Measurements from ENCODE around the gene ALDOB.

The ALDOB gene

GRCh38 chr9:101470021-101470420, 34.4 kb upstream of the ALDOB start:
- ChIA-PET POLR2A (no interaction called here), CTCF (interaction anchor here (1.0 kb wide), 1 partner anchor 21 kb away, joined by 3 read pairs; no protein-coding TSS in a partner anchor)
- TF ChIP-seq ELF4 (IDR thresholded peaks at IDR 0.05) (no peak), TARDBP (IDR thresholded peaks at IDR 0.05) (no peak), CTBP1 (IDR thresholded peaks at IDR 0.05; ENCODE audit: borderline replicate concordance) (no peak), LEF1 (IDR thresholded peaks at IDR 0.05; ENCODE audit: borderline replicate concordance) (no peak), NFRKB (IDR thresholded peaks at IDR 0.05) (no peak), SUZ12 (IDR thresholded peaks at IDR 0.05) (no peak), BHLHE40 (IDR thresholded peaks at IDR 0.05; ENCODE audit: borderline replicate concordance) (no peak), SP1 (IDR thresholded peaks at IDR 0.05) (no peak), FOXM1 (IDR thresholded peaks at IDR 0.05; ENCODE audit: borderline replicate concordance) (no peak), ARNT (IDR thresholded peaks at IDR 0.05) (no peak), ZNF384 (IDR thresholded peaks at IDR 0.05) (no peak), HDGF (IDR thresholded peaks at IDR 0.05; ENCODE audit: borderline replicate concordance) (no peak), L3MBTL2 (conservative IDR thresholded peaks at IDR 0.05) (no peak), PKNOX1 (IDR thresholded peaks at IDR 0.05) (no peak)

GRCh38 chr9:101469026-101469425, 33.5 kb upstream of the ALDOB start:
- POLR2A ChIA-PET = no interaction called here
- DNase-seq (ENCODE audit: extremely low spot score) = no peak
- CTCF ChIA-PET = interaction anchor here (3.0 kb wide), 1 partner anchor 17 kb away, joined by 11 read pairs; a partner anchor contains a TSS
- TF ChIP-seq PKNOX1 (IDR thresholded peaks at IDR 0.05) (no peak), L3MBTL2 (conservative IDR thresholded peaks at IDR 0.05) (no peak), FOXM1 (IDR thresholded peaks at IDR 0.05; ENCODE audit: borderline replicate concordance) (no peak), SP1 (IDR thresholded peaks at IDR 0.05) (no peak), BHLHE40 (IDR thresholded peaks at IDR 0.05; ENCODE audit: borderline replicate concordance) (no peak)

More at GRCh38 chr9:101470021-101470420, 34.4 kb upstream of the ALDOB start:
- no peak for DNase-seq (ENCODE audit: extremely low spot score)

- ChIA-PET CTCF (interaction anchor here (1.0 to 3.0 kb wide), 3 partner anchors 9 to 19 kb away, joined by 3 to 11 read pairs (median 10); a partner anchor contains a TSS), POLR2A (interaction anchor here (1.5 kb wide), 1 partner anchor 18 kb away, joined by 5 read pairs; no protein-coding TSS in a partner anchor)
- TF ChIP-seq L3MBTL2 (conservative IDR thresholded peaks at IDR 0.05) (no peak), FOXM1 (IDR thresholded peaks at IDR 0.05; ENCODE audit: borderline replicate concordance) (no peak), SUZ12 (IDR thresholded peaks at IDR 0.05) (no peak), FOXA1 (IDR thresholded peaks at IDR 0.05) (no peak), TARDBP (IDR thresholded peaks at IDR 0.05) (no peak), SP1 (IDR thresholded peaks at IDR 0.05) (no peak), NFRKB (IDR thresholded peaks at IDR 0.05) (no peak), CTBP1 (IDR thresholded peaks at IDR 0.05; ENCODE audit: borderline replicate concordance) (no peak), ZNF384 (IDR thresholded peaks at IDR 0.05) (no peak), LEF1 (IDR thresholded peaks at IDR 0.05; ENCODE audit: borderline replicate concordance) (no peak), ARNT (IDR thresholded peaks at IDR 0.05) (no peak), HDGF (IDR thresholded peaks at IDR 0.05; ENCODE audit: borderline replicate concordance) (no peak), BHLHE40 (IDR thresholded peaks at IDR 0.05; ENCODE audit: borderline replicate concordance) (no peak), ELF4 (IDR thresholded peaks at IDR 0.05) (no peak), PKNOX1 (IDR thresholded peaks at IDR 0.05) (no peak), FOXK2 (IDR thresholded peaks at IDR 0.05) (no peak)
Measured at GRCh38 chr9:101468116-101468515, 32.5 kb upstream of the ALDOB start.

DNA sequence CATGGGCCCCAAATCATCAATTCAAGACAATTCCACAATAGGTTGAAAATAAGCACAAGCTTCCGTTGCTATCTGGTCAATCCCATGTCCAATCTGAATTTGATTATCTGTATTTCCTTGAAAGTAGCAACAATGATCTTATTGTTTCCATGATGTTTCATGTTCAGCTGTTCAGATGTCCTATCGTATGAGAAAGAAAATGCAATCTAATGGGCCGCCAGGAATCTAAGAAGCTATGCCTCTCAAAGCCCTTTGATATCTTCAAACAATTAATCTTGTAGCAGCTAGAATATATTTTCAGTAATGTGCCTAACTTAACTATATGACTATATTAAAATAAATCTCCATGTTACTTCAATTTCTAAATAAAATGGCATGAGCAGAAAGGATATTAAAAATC, 32.1 kb upstream of the ALDOB start:
- no peak for TF ChIP-seq NFRKB (IDR thresholded peaks at IDR 0.05)
- no peak for TF ChIP-seq BHLHE40 (IDR thresholded peaks at IDR 0.05; ENCODE audit: borderline replicate concordance)
- TF ChIP-seq FOXK2 (IDR thresholded peaks at IDR 0.05) = no peak
- no peak for TF ChIP-seq SUZ12 (IDR thresholded peaks at IDR 0.05)
- no peak for TF ChIP-seq SP1 (IDR thresholded peaks at IDR 0.05)
- no peak for TF ChIP-seq LEF1 (IDR thresholded peaks at IDR 0.05; ENCODE audit: borderline replicate concordance)
- TF ChIP-seq L3MBTL2 (conservative IDR thresholded peaks at IDR 0.05) = no peak
- TF ChIP-seq PKNOX1 (IDR thresholded peaks at IDR 0.05) = no peak
- no peak for TF ChIP-seq FOXA1 (IDR thresholded peaks at IDR 0.05)
- TF ChIP-seq ELF4 (IDR thresholded peaks at IDR 0.05) = no peak
- TF ChIP-seq HDGF (IDR thresholded peaks at IDR 0.05; ENCODE audit: borderline replicate concordance) = no peak
- no peak for TF ChIP-seq ARNT (IDR thresholded peaks at IDR 0.05)
- TF ChIP-seq FOXM1 (IDR thresholded peaks at IDR 0.05; ENCODE audit: borderline replicate concordance) = no peak
- no peak for TF ChIP-seq ZNF384 (IDR thresholded peaks at IDR 0.05)
- no peak for TF ChIP-seq CTBP1 (IDR thresholded peaks at IDR 0.05; ENCODE audit: borderline replicate concordance)
- TF ChIP-seq TARDBP (IDR thresholded peaks at IDR 0.05) = no peak
- ChIA-PET CTCF (interaction anchor here (1.0 to 3.0 kb wide), 3 partner anchors 9 to 19 kb away, joined by 3 to 11 read pairs (median 10); a partner anchor contains a TSS), POLR2A (interaction anchor here (1.5 kb wide), 1 partner anchor 18 kb away, joined by 5 read pairs; no protein-coding TSS in a partner anchor)
- DNase-seq (ENCODE audit: extremely low spot score) = no peak

More at GRCh38 chr9:101468116-101468515, 32.5 kb upstream of the ALDOB start:
- no peak for DNase-seq (ENCODE audit: extremely low spot score)

DNA sequence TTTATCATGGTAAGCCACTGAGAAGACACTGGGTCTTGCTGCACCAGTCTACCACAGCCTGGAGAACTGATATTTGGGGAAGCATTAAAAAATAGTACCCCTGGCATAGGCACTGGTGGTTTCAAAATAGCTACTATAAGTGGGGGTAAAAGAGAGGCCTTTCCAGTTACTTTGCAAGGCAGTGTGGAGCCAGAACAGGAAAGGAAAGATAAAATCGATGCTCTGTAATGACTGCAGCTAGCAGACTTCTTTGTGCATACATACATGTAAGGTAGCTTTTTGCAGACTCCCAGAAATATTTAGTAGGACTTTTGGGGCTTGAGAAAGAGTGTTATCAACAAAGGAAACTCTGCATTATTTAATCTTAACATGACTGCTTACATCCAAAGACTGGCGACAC, 31.3 kb upstream of the ALDOB start:
- ChIA-PET POLR2A (no interaction called here), CTCF (interaction anchor here (1.8 to 3.0 kb wide), 2 partner anchors 18 to 20 kb away, joined by 10 to 11 read pairs; a partner anchor contains a TSS)
- no peak for DNase-seq (ENCODE audit: extremely low spot score)
- TF ChIP-seq FOXM1 (IDR thresholded peaks at IDR 0.05; ENCODE audit: borderline replicate concordance) (no peak), FOXA1 (IDR thresholded peaks at IDR 0.05) (no peak), FOXK2 (IDR thresholded peaks at IDR 0.05) (no peak), NFRKB (IDR thresholded peaks at IDR 0.05) (no peak), PKNOX1 (IDR thresholded peaks at IDR 0.05) (no peak), HDGF (IDR thresholded peaks at IDR 0.05; ENCODE audit: borderline replicate concordance) (no peak), ELF4 (IDR thresholded peaks at IDR 0.05) (no peak), CTBP1 (IDR thresholded peaks at IDR 0.05; ENCODE audit: borderline replicate concordance) (no peak), SUZ12 (IDR thresholded peaks at IDR 0.05) (no peak), SP1 (IDR thresholded peaks at IDR 0.05) (no peak), TARDBP (IDR thresholded peaks at IDR 0.05) (no peak), ARNT (IDR thresholded peaks at IDR 0.05) (no peak), L3MBTL2 (conservative IDR thresholded peaks at IDR 0.05) (no peak), LEF1 (IDR thresholded peaks at IDR 0.05; ENCODE audit: borderline replicate concordance) (no peak), BHLHE40 (IDR thresholded peaks at IDR 0.05; ENCODE audit: borderline replicate concordance) (no peak), ZNF384 (IDR thresholded peaks at IDR 0.05) (no peak)
